ENCODE measurements around the gene CAPN2.
"Not testable (repeated sequence)": the region's sequence is repeated elsewhere in the genome, so short reads cannot be mapped to it uniquely, and the experiment has no call there.

CAPN2 gene

DNA sequence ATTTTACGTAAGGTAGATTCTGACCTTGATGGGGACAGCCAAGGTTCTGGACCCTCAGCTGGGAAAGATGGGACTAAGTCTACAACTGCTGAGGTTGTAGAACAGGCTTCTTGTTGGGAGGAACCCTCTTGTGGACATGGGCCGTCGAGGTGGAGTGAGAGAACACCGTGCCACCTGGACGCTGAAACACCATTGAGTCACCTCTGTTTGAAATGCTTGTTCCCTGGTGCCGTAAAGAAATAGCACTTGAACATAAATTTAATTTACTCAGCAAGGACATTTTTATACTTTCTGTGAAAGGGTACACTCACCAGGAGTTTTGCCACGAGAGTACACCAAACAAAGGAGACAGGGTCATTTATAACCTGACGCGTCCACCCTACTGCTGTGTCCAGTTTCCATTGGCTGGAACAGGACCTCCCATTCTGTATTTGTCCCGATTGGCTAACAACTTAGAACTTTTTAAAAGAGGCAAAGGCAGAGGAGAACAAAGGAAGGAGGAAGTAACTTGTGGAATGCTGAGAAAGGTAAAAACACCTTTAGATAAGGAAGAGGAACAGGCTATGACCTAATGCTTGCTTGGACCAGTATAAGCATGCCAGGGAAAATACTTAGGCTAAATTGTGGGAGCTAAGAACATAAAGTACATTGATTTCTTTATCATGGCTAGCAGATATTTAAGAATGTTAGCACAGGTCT lies 27.8 kb downstream of the CAPN2 start:
- not testable (repeated sequence) for DNase-seq

DNA sequence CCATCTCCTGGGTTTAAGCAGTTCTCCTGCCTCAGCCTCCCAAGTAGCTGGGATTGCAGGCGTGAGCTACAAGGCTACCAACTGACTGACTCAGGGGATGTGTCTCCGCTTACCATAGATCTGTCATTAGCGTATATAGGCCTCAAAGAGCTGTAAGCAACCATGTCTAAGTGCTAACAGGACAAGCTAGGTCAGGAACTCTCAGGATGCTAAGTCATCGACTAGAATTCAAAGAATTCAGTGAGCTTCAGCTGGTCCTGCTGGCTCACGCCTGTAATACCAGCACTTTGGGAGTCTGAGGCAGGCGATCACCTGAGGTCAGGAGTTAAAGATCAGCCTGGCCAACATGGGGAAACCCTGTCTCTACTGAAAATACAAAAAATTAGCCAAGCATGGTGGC lies 29.5 kb downstream of the CAPN2 start:
- no peak for DNase-seq

DNA sequence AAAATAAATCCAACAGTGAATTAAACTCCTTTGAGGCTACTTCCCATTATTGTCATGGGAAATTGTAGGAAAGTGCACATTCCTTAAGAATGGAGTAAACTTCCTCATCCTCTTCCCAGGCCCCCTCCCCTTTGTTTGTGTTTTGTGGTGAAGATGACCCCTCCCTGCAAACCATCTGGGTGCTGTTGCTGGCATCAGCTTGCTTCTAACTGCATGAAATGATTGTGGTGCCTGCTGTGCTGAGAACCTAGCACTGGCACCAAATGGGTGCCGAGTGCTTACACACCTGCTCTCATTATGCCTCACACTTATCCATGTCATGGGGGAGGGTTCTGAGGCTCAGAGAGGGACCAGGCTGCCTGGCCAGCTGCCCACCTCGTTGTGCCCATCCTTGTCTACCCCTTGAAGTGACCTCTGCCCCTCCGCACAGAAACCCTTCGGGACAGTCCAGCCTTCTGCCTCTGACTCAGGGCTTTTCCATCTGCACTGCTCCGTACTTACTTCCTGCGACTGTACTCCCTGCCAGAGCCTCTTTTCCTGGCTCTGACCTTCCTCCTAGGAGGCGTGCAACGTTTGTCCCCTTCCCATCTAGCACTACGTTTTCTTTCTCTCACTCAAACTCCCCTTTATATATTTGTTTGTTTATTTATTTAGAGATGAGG lies 30.6 kb downstream of the CAPN2 start:
- no peak for DNase-seq

DNA sequence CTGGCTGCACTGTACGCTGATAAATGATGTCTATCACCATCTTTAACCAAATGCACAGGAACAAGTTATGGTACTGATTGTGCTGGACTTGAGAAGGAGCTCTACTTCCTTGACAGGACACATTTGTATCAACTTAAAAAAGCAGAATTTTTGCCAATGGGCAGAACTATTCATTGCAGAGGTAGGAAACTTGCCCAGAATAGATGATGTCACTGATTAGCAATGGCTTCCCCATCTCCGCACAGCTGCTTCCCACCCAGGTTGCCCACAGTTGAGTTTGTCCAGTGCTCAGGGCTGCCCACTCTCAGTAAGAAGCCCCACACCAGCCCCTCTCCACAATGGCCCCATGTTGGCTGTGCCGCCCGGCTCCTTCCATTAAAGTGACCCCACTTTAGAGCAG lies 33.4 kb downstream of the CAPN2 start:
- no peak for DNase-seq

- no peak for DNase-seq
These were observed 35.5 kb downstream of the CAPN2 start for GRCh38 chr1:223747838-223748335.

DNA sequence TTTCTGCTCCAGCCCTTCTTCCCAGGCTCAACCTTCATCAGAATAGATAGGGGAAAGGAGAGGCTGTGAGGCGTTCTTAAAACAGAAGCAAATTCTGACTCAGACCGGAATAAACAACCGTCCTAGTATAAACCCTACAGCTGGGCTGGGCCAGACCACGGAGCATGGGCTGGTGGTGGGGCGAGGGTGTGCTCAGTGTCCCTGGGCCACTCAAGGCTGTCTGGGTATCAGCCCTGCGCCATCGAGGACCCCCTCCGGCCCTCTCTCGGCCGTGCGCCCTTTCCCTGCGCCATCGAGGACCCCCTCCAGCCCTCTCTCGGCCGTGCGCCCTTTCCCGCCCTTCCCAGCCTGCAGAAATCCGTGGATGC lies 36.0 kb downstream of the CAPN2 start:
- DNase-seq: no peak

- DNase-seq: peak; percentile 54
These were observed 36.7 kb downstream of the CAPN2 start for GRCh38 chr1:223748773-223749733.

- no peak for DNase-seq
These were observed 38.6 kb downstream of the CAPN2 start for GRCh38 chr1:223750730-223751570.

- DNase-seq: no peak
These were observed 39.4 kb downstream of the CAPN2 start for GRCh38 chr1:223751696-223752095.

DNA sequence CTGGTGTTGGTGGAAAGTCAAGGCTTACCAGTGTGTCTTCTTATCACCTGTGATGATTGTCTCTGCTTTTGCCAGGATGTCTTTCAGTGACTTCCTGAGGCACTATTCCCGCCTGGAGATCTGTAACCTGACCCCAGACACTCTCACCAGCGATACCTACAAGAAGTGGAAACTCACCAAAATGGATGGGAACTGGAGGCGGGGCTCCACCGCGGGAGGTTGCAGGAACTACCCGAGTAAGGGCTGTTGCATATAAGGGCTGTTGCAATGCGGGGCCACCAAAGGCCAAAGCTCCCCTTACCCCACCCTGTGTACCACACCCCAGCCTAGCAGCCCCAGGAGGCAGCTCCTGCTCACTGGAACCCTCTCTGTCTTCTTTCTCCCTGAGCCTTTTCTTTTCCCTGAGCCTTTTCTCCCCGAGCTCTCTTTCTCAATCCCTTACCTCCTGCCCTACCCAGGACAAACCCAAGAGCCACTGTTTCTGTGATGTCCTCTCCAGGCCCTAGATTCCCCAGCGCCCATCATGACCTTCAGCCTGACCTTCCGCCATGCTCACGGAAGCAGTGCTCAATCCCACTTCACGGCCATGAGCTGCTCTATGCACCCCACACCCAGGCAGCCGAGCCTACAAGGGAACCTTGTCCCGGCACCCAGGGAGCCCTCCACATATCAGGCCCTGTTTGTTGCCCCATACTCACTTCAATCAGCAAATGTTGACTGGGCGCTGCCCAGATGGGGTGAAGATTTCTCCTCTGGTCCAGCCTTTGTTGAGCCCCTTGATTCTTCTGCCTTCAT lies 40.6 kb downstream of the CAPN2 start:
- no peak for DNase-seq

GRCh38 chr1:223754681-223755431 lies 42.5 kb downstream of the CAPN2 start:
- no peak for DNase-seq

GRCh38 chr1:223755432-223755792 lies 43.1 kb downstream of the CAPN2 start:
- no peak for DNase-seq

GRCh38 chr1:223755992-223756775 lies 43.8 kb downstream of the CAPN2 start:
- DNase-seq: no peak

GRCh38 chr1:223756806-223757700 lies 44.7 kb downstream of the CAPN2 start:
- no peak for DNase-seq

GRCh38 chr1:223758734-223759133 lies 46.4 kb downstream of the CAPN2 start:
- no peak for DNase-seq

DNA sequence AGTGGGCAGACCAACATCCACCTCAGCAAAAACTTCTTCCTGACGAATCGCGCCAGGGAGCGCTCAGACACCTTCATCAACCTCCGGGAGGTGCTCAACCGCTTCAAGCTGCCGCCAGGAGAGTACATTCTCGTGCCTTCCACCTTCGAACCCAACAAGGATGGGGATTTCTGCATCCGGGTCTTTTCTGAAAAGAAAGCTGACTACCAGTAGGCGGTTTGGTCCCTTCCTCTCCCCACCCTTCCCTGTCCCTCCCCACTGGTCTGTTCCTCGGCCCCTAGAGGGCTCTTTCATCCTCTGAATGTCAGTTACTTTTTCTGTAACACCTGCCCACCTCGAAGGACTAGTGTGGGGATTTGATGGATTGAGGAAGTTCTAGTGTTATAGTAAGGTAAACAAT lies 46.9 kb downstream of the CAPN2 start:
- no peak for DNase-seq

DNA sequence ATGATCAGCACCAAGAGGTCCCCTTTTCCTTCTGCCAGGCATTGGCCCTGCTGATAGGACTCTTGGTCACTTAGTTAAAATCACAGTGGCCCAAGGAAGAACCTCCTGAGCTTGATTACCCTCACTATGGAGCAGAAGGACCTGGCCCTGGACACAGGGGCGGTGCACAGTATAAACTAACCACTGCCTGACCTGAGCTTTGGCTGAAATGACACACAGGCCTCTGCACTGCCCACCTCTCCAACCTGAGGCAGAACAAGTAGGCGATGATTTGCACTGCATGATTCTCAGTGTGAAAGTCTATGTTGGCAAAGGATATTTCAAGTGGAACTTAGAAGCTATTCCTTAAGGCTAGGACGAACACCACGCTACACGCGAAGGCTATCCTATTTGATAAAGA lies 48.5 kb downstream of the CAPN2 start:
- no peak for DNase-seq

DNA sequence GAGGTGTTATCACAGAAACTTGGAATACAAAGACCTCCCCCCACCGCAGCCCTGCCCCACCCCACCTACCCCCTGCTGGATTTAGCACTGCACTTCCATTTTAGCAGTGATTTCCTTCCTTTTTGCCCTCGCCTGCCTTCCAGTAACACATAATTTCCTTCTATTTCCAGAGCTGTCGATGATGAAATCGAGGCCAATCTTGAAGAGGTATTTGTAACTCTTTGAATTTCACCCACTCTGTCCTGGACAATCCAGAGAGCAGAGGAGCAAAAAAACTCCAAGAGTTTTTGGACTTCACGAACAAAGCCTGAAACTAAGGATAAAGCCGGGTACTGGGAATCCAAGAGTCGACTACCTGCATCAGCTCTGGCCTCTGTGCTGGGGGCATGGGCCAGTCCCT lies 49.1 kb downstream of the CAPN2 start:
- no peak for DNase-seq

DNA sequence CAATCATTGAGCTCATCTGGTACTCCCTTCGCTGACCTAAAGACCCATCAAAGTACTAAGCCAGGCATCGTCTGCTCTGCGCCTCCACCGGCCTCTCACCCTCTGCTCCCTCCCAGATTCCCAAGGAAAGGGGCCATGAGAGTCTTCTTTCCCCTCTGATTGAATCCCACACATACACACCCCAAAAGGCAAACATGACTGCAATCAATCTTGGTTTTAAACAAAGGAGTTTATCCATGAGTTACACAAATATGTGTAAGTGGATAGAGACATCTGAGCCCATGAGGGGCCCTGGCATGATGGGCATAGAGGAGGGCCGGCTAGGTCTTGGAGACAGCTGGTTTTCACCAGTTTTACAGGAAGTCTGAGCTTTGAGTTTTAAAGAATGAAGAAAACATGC lies 50.9 kb downstream of the CAPN2 start:
- no peak for DNase-seq

Measured in effector CD4-positive, alpha-beta T cell (primary cell).